AG09319 (cell line): ENCODE data around the gene CDH20.
A peak's percentile ranks its signal among the peaks of the same experiment; 100 is the strongest.

Experiments
- DNase-seq: peaks from one replicate; pipeline ENCODE4 v3.0.0-alpha.2; 2010; ENCODE audit warnings: low read depth; ENCODE audit errors: extremely low read depth
- CTCF ChIP-seq: IDR thresholded peaks from 2 replicates; pipeline ENCODE4 v1.5.1; 2011; ENCODE audit warnings: low read depth, mild to moderate bottlenecking, inconsistent platforms, low read length, moderate library complexity

The CDH20 gene

GRCh38 chr18:61400016-61400635 is 66.9 kb downstream of the CDH20 start:
- DNase-seq = no peak
- no peak for TF ChIP-seq CTCF

GRCh38 chr18:61400716-61401115 is 67.5 kb downstream of the CDH20 start:
- no peak for DNase-seq
- TF ChIP-seq CTCF = no peak

GRCh38 chr18:61402726-61403125 is 69.5 kb downstream of the CDH20 start:
- no peak for TF ChIP-seq CTCF
- DNase-seq = peak; percentile 4

- DNase-seq = no peak
- no peak for TF ChIP-seq CTCF
Observed at GRCh38 chr18:61413396-61413795, 80.2 kb downstream of the CDH20 start.

GRCh38 chr18:61414086-61414485 is 80.9 kb downstream of the CDH20 start:
- no peak for TF ChIP-seq CTCF
- no peak for DNase-seq

- no peak for DNase-seq
- no peak for TF ChIP-seq CTCF
Observed at GRCh38 chr18:61419763-61420162, 86.5 kb downstream of the CDH20 start.

- no peak for TF ChIP-seq CTCF
- no peak for DNase-seq
Observed at GRCh38 chr18:61420218-61420885, 87.1 kb downstream of the CDH20 start.
